ENCODE data around the gene AAK1. TPM values are rescaled to one million over a fixed set of nuclear protein-coding genes. Genes with fewer than 3 reads are reported as not detected.

Gene AAK1
- polyA plus RNA-seq, 1 donor from 2014 or later: 26.7 TPM

- H3K4me2 ChIP-seq (ENCODE audit: low read length): no peak overlapping the region
- no peaks in the 10 kb centered on the region for H3F3A ChIP-seq (ENCODE audit: insufficient read depth, low read length, poor library complexity, severe bottlenecking)
- H3K9me2 ChIP-seq (ENCODE audit: insufficient read depth, low read length): no peaks in the 10 kb centered on the region
- no peak for TF ChIP-seq CTCF (IDR thresholded peaks at IDR 0.05; ENCODE audit: poor library complexity, severe bottlenecking)
- TF ChIP-seq SMC3 (conservative IDR thresholded peaks at IDR 0.05; ENCODE audit: poor library complexity): no peak
- no peak for TF ChIP-seq RAD21 (conservative IDR thresholded peaks at IDR 0.05)
- no peak for TF ChIP-seq MXI1 (conservative IDR thresholded peaks at IDR 0.05; ENCODE audit: poor library complexity, severe bottlenecking)
- no peak for TF ChIP-seq EP300 (conservative IDR thresholded peaks at IDR 0.05; ENCODE audit: poor library complexity, severe bottlenecking)
- no peak for TF ChIP-seq REST (IDR thresholded peaks at IDR 0.05; ENCODE audit: borderline replicate concordance)
- no peak for TF ChIP-seq EZH2 (IDR thresholded peaks at IDR 0.05; ENCODE audit: borderline replicate concordance, insufficient read depth, low read length, poor library complexity, severe bottlenecking)
- no peak for TF ChIP-seq POLR2AphosphoS5 (IDR thresholded peaks at IDR 0.05)
- no peak for TF ChIP-seq TAF1 (IDR thresholded peaks at IDR 0.05; ENCODE audit: low read depth)
- no peaks in the 10 kb centered on the region for H3K9me3 ChIP-seq (ENCODE audit: low read length)
- H3K4me3 ChIP-seq (ENCODE audit: low read length): no peak overlapping the region
- H3K27me3 ChIP-seq (ENCODE audit: insufficient read depth, low read depth, low read length): no peaks in the 10 kb centered on the region
- no peak overlapping the region for H2AFZ ChIP-seq (ENCODE audit: low read depth, low read length)
- no peak overlapping the region for H3K9ac ChIP-seq (ENCODE audit: low read length)
- no peaks in the 10 kb centered on the region for H4K20me1 ChIP-seq (ENCODE audit: insufficient read depth)
- H3K36me3 ChIP-seq (ENCODE audit: insufficient read depth, low read length): no peaks in the 10 kb centered on the region
- H3K79me2 ChIP-seq (replicated peaks; ENCODE audit: insufficient read depth, low read length): no peaks in the 10 kb centered on the region
- H3K27ac ChIP-seq (ENCODE audit: low read length): no peak overlapping the region
Observed at GRCh38 chr2:69677914-69678313, 34.4 kb upstream of the AAK1 start.

GRCh38 chr2:69676146-69676545 is 32.6 kb upstream of the AAK1 start:
- no peak for TF ChIP-seq POLR2AphosphoS5 (IDR thresholded peaks at IDR 0.05)
- TF ChIP-seq EP300 (conservative IDR thresholded peaks at IDR 0.05; ENCODE audit: poor library complexity, severe bottlenecking): no peak
- no peak for TF ChIP-seq TAF1 (IDR thresholded peaks at IDR 0.05; ENCODE audit: low read depth)
- TF ChIP-seq SMC3 (conservative IDR thresholded peaks at IDR 0.05; ENCODE audit: poor library complexity): no peak
- TF ChIP-seq EZH2 (IDR thresholded peaks at IDR 0.05; ENCODE audit: borderline replicate concordance, insufficient read depth, low read length, poor library complexity, severe bottlenecking): no peak
- TF ChIP-seq RAD21 (conservative IDR thresholded peaks at IDR 0.05): no peak
- no peak for TF ChIP-seq REST (IDR thresholded peaks at IDR 0.05; ENCODE audit: borderline replicate concordance)
- no peak for TF ChIP-seq CTCF (IDR thresholded peaks at IDR 0.05; ENCODE audit: poor library complexity, severe bottlenecking)
- TF ChIP-seq MXI1 (conservative IDR thresholded peaks at IDR 0.05; ENCODE audit: poor library complexity, severe bottlenecking): no peak
- no peak overlapping the region for H2AFZ ChIP-seq (ENCODE audit: low read depth, low read length)
- H3K36me3 ChIP-seq (ENCODE audit: insufficient read depth, low read length): no peaks in the 10 kb centered on the region
- H3K9me2 ChIP-seq (ENCODE audit: insufficient read depth, low read length): no peaks in the 10 kb centered on the region
- no peak overlapping the region for H3K4me2 ChIP-seq (ENCODE audit: low read length)
- no peak overlapping the region for H3K27ac ChIP-seq (ENCODE audit: low read length)
- no peaks in the 10 kb centered on the region for H3K79me2 ChIP-seq (replicated peaks; ENCODE audit: insufficient read depth, low read length)
- H4K20me1 ChIP-seq (ENCODE audit: insufficient read depth): no peaks in the 10 kb centered on the region
- H3K4me3 ChIP-seq (ENCODE audit: low read length): no peak overlapping the region
- no peaks in the 10 kb centered on the region for H3K9me3 ChIP-seq (ENCODE audit: low read length)
- H3F3A ChIP-seq (ENCODE audit: insufficient read depth, low read length, poor library complexity, severe bottlenecking): no peaks in the 10 kb centered on the region
- no peak overlapping the region for H3K9ac ChIP-seq (ENCODE audit: low read length)
- H3K27me3 ChIP-seq (ENCODE audit: insufficient read depth, low read depth, low read length): no peaks in the 10 kb centered on the region

Data from neural cell (in vitro differentiated cells).